ENCODE results near the gene ZNF541.
"Not testable (repeated sequence)": the region's sequence is repeated elsewhere in the genome, so short reads cannot be mapped to it uniquely, and the experiment has no call there.

ZNF541 gene

GRCh38 chr19:47593860-47594259, 20.9 kb upstream of the ZNF541 start:
- Histone ChIP-seq H3K36me3 (ENCODE audit: control insufficient read depth, insufficient read depth, low read length) (no peaks in the 10 kb centered on the region), H3K27me3 (replicated peaks; ENCODE audit: control insufficient read depth, insufficient read depth, low read length) (no peaks in the 10 kb centered on the region)
- TF ChIP-seq CTCF (IDR thresholded peaks at IDR 0.05; ENCODE audit: insufficient read depth, low read length, poor library complexity, severe bottlenecking), result no peak

GRCh38 chr19:47589824-47590223, 16.9 kb upstream of the ZNF541 start:
- Histone ChIP-seq H3K27me3 (replicated peaks; ENCODE audit: control insufficient read depth, insufficient read depth, low read length) (no peaks in the 10 kb centered on the region), H3K4me3 (replicated peaks; ENCODE audit: low read depth, low read length) (no peak overlapping the region), H3K36me3 (ENCODE audit: control insufficient read depth, insufficient read depth, low read length) (no peaks in the 10 kb centered on the region)
- no peak for TF ChIP-seq CTCF (IDR thresholded peaks at IDR 0.05; ENCODE audit: insufficient read depth, low read length, poor library complexity, severe bottlenecking)
- no peak for DNase-seq (ENCODE audit: extremely low read depth, insufficient read length)

More at GRCh38 chr19:47593860-47594259, 20.9 kb upstream of the ZNF541 start:
- DNase-seq (ENCODE audit: extremely low read depth, insufficient read length), result no peak
- H3K4me3 ChIP-seq (replicated peaks; ENCODE audit: low read depth, low read length), result no peak overlapping the region

- TF ChIP-seq CTCF (IDR thresholded peaks at IDR 0.05; ENCODE audit: insufficient read depth, low read length, poor library complexity, severe bottlenecking), result no peak
- H3K36me3 ChIP-seq (ENCODE audit: control insufficient read depth, insufficient read depth, low read length), result no peaks in the 10 kb centered on the region
- no peaks in the 10 kb centered on the region for H3K27me3 ChIP-seq (replicated peaks; ENCODE audit: control insufficient read depth, insufficient read depth, low read length)
- DNase-seq (ENCODE audit: extremely low read depth, insufficient read length), result no peak
- no peak overlapping the region for H3K4me3 ChIP-seq (replicated peaks; ENCODE audit: low read depth, low read length)
Observed at GRCh38 chr19:47587295-47587694, 14.3 kb upstream of the ZNF541 start.

GRCh38 chr19:47583161-47583560, 10.2 kb upstream of the ZNF541 start:
- H3K4me3 ChIP-seq (replicated peaks; ENCODE audit: low read depth, low read length); H3K27me3 ChIP-seq (replicated peaks; ENCODE audit: control insufficient read depth, insufficient read depth, low read length); H3K36me3 ChIP-seq (ENCODE audit: control insufficient read depth, insufficient read depth, low read length); DNase-seq (ENCODE audit: extremely low read depth, insufficient read length): not testable (repeated sequence)

GRCh38 chr19:47582320-47582909, 9.5 kb upstream of the ZNF541 start:
- DNase-seq (ENCODE audit: extremely low read depth, insufficient read length), result no peak
- no peak overlapping the region for H3K4me3 ChIP-seq (replicated peaks; ENCODE audit: low read depth, low read length)
- no peaks in the 10 kb centered on the region for H3K36me3 ChIP-seq (ENCODE audit: control insufficient read depth, insufficient read depth, low read length)
- H3K27me3 ChIP-seq (replicated peaks; ENCODE audit: control insufficient read depth, insufficient read depth, low read length), result no peaks in the 10 kb centered on the region
- TF ChIP-seq CTCF (IDR thresholded peaks at IDR 0.05; ENCODE audit: insufficient read depth, low read length, poor library complexity, severe bottlenecking), result no peak

GRCh38 chr19:47581605-47582319, 8.8 kb upstream of the ZNF541 start:
- no peaks in the 10 kb centered on the region for H3K27me3 ChIP-seq (replicated peaks; ENCODE audit: control insufficient read depth, insufficient read depth, low read length)
- no peak overlapping the region for H3K4me3 ChIP-seq (replicated peaks; ENCODE audit: low read depth, low read length)
- TF ChIP-seq CTCF (IDR thresholded peaks at IDR 0.05; ENCODE audit: insufficient read depth, low read length, poor library complexity, severe bottlenecking), result no peak
- H3K36me3 ChIP-seq (ENCODE audit: control insufficient read depth, insufficient read depth, low read length), result no peaks in the 10 kb centered on the region
- no peak for DNase-seq (ENCODE audit: extremely low read depth, insufficient read length)

Data from GM06990 (cell line).